ENCODE measurements around the gene SNX10. TPM values are rescaled to one million over a fixed set of nuclear protein-coding genes. Genes with fewer than 3 reads are reported as not detected.

Gene SNX10
- total RNA-seq, 5 donors from 2014 or later (not counting 1 experiment from before 2014, with no cell fraction given) = 5.7 to 8.8 (median 7.8) TPM

GRCh38 chr7:26393818-26394217, 102.2 kb downstream of the SNX10 start:
- H3K36me3 Mint-ChIP-seq = no peaks in the 10 kb centered on the region
- no peaks in the 10 kb centered on the region for H3K9me3 Mint-ChIP-seq
- peaks cover 6 to 7% (median 6%) of the 10 kb centered on the region in 3 donors for H3K4me1 Mint-ChIP-seq
- peaks cover 48 to 51% of the 10 kb centered on the region in 2 donors for H3K27me3 Mint-ChIP-seq
- POLR2A ChIA-PET = no interaction called here
- WGBS (ENCODE audit: insufficient coverage) = no CpG with 5 or more reads among the region's 3 CpGs
- Histone ChIP-seq H3K27ac (ENCODE audit: low read length) (no peak overlapping the region), H3K4me3 (ENCODE audit: control insufficient read depth in 1 of 2, extremely low read depth in 1 of 2, low read length in 1 of 2) (no peak overlapping the region), H3K36me3 (ENCODE audit: control insufficient read depth in 2 of 2, extremely low read depth in 1 of 2, insufficient read depth in 1 of 2, low read length in 1 of 2) (no peaks in the 10 kb centered on the region), H3K9me3 (no peaks in the 10 kb centered on the region), H3K27me3 (replicated peaks in 1 of 2; ENCODE audit: control insufficient read depth in 2 of 2, extremely low read depth in 1 of 2, insufficient read depth in 2 of 2, low read length in 1 of 2) (peaks cover 0 to 28% of the 10 kb centered on the region in 2 experiments), H3K4me1 (ENCODE audit: control insufficient read depth in 1 of 2, extremely low read depth in 1 of 2, insufficient read depth in 2 of 2, low read length in 2 of 2) (peaks cover 0 to 9% of the 10 kb centered on the region in 2 experiments)
- ATAC-seq (replicated peaks in 1 of 4) (no peak), DNase-seq (no peak)
- CTCF ChIA-PET = no interaction called here
- no peak overlapping the region for H3K27ac Mint-ChIP-seq
- no peak overlapping the region for H3K4me3 Mint-ChIP-seq

- ATAC-seq (replicated peaks in 1 of 4) (no peak), DNase-seq (no peak)
- Histone ChIP-seq H3K27me3 (replicated peaks in 1 of 2; ENCODE audit: control insufficient read depth in 2 of 2, extremely low read depth in 1 of 2, insufficient read depth in 2 of 2, low read length in 1 of 2) (peaks cover 0 to 35% of the 10 kb centered on the region in 2 experiments), H3K4me3 (ENCODE audit: control insufficient read depth in 1 of 2, extremely low read depth in 1 of 2, low read length in 1 of 2) (no peak overlapping the region), H3K4me1 (ENCODE audit: control insufficient read depth in 1 of 2, extremely low read depth in 1 of 2, insufficient read depth in 2 of 2, low read length in 2 of 2) (peaks cover 0 to 15% of the 10 kb centered on the region in 2 experiments), H3K36me3 (ENCODE audit: control insufficient read depth in 2 of 2, extremely low read depth in 1 of 2, insufficient read depth in 1 of 2, low read length in 1 of 2) (no peaks in the 10 kb centered on the region), H3K9me3 (no peaks in the 10 kb centered on the region), H3K27ac (ENCODE audit: low read length) (no peak overlapping the region)
- WGBS (ENCODE audit: insufficient coverage) = 100% methylated on average over 1 of the region's 7 CpGs
- H3K36me3 Mint-ChIP-seq = no peaks in the 10 kb centered on the region
- peaks cover 50 to 60% of the 10 kb centered on the region in 2 donors for H3K27me3 Mint-ChIP-seq
- H3K4me1 Mint-ChIP-seq = peaks cover 13 to 15% (median 14%) of the 10 kb centered on the region in 3 donors
- ChIA-PET POLR2A (no interaction called here), CTCF (no interaction called here)
- H3K4me3 Mint-ChIP-seq = peak overlapping the region in 2 of 3 donors; percentile 67 to 81
- H3K27ac Mint-ChIP-seq = no peak overlapping the region
- H3K9me3 Mint-ChIP-seq = no peaks in the 10 kb centered on the region
These were observed 105.7 kb downstream of the SNX10 start for GRCh38 chr7:26397332-26397731.

- Mint-ChIP-seq H3K27me3 (peaks cover 50 to 62% of the 10 kb centered on the region in 2 donors), H3K4me1 (peaks cover 13 to 15% (median 14%) of the 10 kb centered on the region in 3 donors), H3K36me3 (no peaks in the 10 kb centered on the region), H3K27ac (no peak overlapping the region), H3K9me3 (no peaks in the 10 kb centered on the region), H3K4me3 (peak overlapping the region; percentile 67 to 81 (median 67))
- H3K36me3 ChIP-seq (ENCODE audit: control insufficient read depth in 2 of 2, extremely low read depth in 1 of 2, insufficient read depth in 1 of 2, low read length in 1 of 2) = no peaks in the 10 kb centered on the region
- H3K4me1 ChIP-seq (ENCODE audit: control insufficient read depth in 1 of 2, extremely low read depth in 1 of 2, insufficient read depth in 2 of 2, low read length in 2 of 2) = peaks cover 0 to 15% of the 10 kb centered on the region in 2 experiments
- H3K9me3 ChIP-seq = no peaks in the 10 kb centered on the region
- H3K27me3 ChIP-seq (replicated peaks in 1 of 2; ENCODE audit: control insufficient read depth in 2 of 2, extremely low read depth in 1 of 2, insufficient read depth in 2 of 2, low read length in 1 of 2) = peaks cover 0 to 35% of the 10 kb centered on the region in 2 experiments
- ATAC-seq (replicated peaks in 1 of 4) (peak in 3 of 4 experiments; percentile 23 to 44 (median 43)), DNase-seq (peak in 4 of 35 experiments; percentile 1 to 13 (median 4))
- 10% methylated on average over 38 of the region's 38 CpGs for WGBS (ENCODE audit: insufficient coverage)
- CTCF ChIA-PET = interaction anchor here in 1 of 2 donors (0.6 kb wide), 1 partner anchor 300 kb away, joined by 4 read pairs; no protein-coding TSS in a partner anchor
- H3K27ac ChIP-seq (ENCODE audit: low read length) = no peak overlapping the region
- H3K4me3 ChIP-seq (ENCODE audit: control insufficient read depth in 1 of 2, extremely low read depth in 1 of 2, low read length in 1 of 2) = peak overlapping the region; percentile 24 to 80
- POLR2A ChIA-PET = interaction anchor here in 1 of 2 donors (0.5 kb wide), 1 partner anchor 181 kb away, joined by 4 read pairs; no protein-coding TSS in a partner anchor
These were observed 106.2 kb downstream of the SNX10 start for GRCh38 chr7:26397796-26398426.

- DNase-seq (peak in 1 of 35 experiments; percentile 3), ATAC-seq (replicated peaks in 1 of 4) (peak; percentile 58 to 65 (median 62))
- Mint-ChIP-seq H3K4me1 (peaks cover 13 to 15% (median 14%) of the 10 kb centered on the region in 3 donors), H3K27me3 (peaks cover 47 to 59% of the 10 kb centered on the region in 2 donors), H3K4me3 (peak overlapping the region; percentile 67 to 84 (median 81)), H3K9me3 (no peaks in the 10 kb centered on the region), H3K27ac (no peak overlapping the region), H3K36me3 (no peaks in the 10 kb centered on the region)
- 1% methylated on average over 30 of the region's 36 CpGs for WGBS (ENCODE audit: insufficient coverage)
- no peak overlapping the region for H3K27ac ChIP-seq (ENCODE audit: low read length)
- CTCF ChIA-PET = no interaction called here
- POLR2A ChIA-PET = interaction anchor here in 1 of 2 donors (0.5 kb wide), 1 partner anchor 181 kb away, joined by 4 read pairs; no protein-coding TSS in a partner anchor
- H3K4me1 ChIP-seq (ENCODE audit: control insufficient read depth in 1 of 2, extremely low read depth in 1 of 2, insufficient read depth in 2 of 2, low read length in 2 of 2) = peaks cover 0 to 15% of the 10 kb centered on the region in 2 experiments
- no peaks in the 10 kb centered on the region for H3K9me3 ChIP-seq
- H3K4me3 ChIP-seq (ENCODE audit: control insufficient read depth in 1 of 2, extremely low read depth in 1 of 2, low read length in 1 of 2) = peak overlapping the region; percentile 41 to 80
- no peaks in the 10 kb centered on the region for H3K36me3 ChIP-seq (ENCODE audit: control insufficient read depth in 2 of 2, extremely low read depth in 1 of 2, insufficient read depth in 1 of 2, low read length in 1 of 2)
- peaks cover 0 to 35% of the 10 kb centered on the region in 2 experiments for H3K27me3 ChIP-seq (replicated peaks in 1 of 2; ENCODE audit: control insufficient read depth in 2 of 2, extremely low read depth in 1 of 2, insufficient read depth in 2 of 2, low read length in 1 of 2)
These were observed 106.7 kb downstream of the SNX10 start for GRCh38 chr7:26398427-26398755.

GRCh38 chr7:26398756-26399509, 107.3 kb downstream of the SNX10 start:
- Histone ChIP-seq H3K27me3 (replicated peaks in 1 of 2; ENCODE audit: control insufficient read depth in 2 of 2, extremely low read depth in 1 of 2, insufficient read depth in 2 of 2, low read length in 1 of 2) (peaks cover 0 to 31% of the 10 kb centered on the region in 2 experiments), H3K4me3 (ENCODE audit: control insufficient read depth in 1 of 2, extremely low read depth in 1 of 2, low read length in 1 of 2) (peak overlapping the region; percentile 41 to 80), H3K4me1 (ENCODE audit: control insufficient read depth in 1 of 2, extremely low read depth in 1 of 2, insufficient read depth in 2 of 2, low read length in 2 of 2) (peaks cover 0 to 15% of the 10 kb centered on the region in 2 experiments), H3K9me3 (no peaks in the 10 kb centered on the region), H3K27ac (ENCODE audit: low read length) (no peak overlapping the region), H3K36me3 (ENCODE audit: control insufficient read depth in 2 of 2, extremely low read depth in 1 of 2, insufficient read depth in 1 of 2, low read length in 1 of 2) (no peaks in the 10 kb centered on the region)
- H3K4me1 Mint-ChIP-seq = peaks cover 13 to 15% (median 14%) of the 10 kb centered on the region in 3 donors
- no peaks in the 10 kb centered on the region for H3K36me3 Mint-ChIP-seq
- 8% methylated on average over 19 of the region's 52 CpGs for WGBS (ENCODE audit: insufficient coverage)
- DNase-seq (peak in 7 of 35 experiments; percentile 0 to 47 (median 10)), ATAC-seq (replicated peaks in 1 of 4) (peak; percentile 46 to 67 (median 50))
- H3K27me3 Mint-ChIP-seq = peaks cover 42 to 53% of the 10 kb centered on the region in 2 donors
- H3K9me3 Mint-ChIP-seq = no peaks in the 10 kb centered on the region
- ChIA-PET POLR2A (no interaction called here), CTCF (no interaction called here)
- peak overlapping the region; percentile 81 to 86 (median 84) for H3K4me3 Mint-ChIP-seq
- no peak overlapping the region for H3K27ac Mint-ChIP-seq

- Histone ChIP-seq H3K36me3 (ENCODE audit: control insufficient read depth in 2 of 2, extremely low read depth in 1 of 2, insufficient read depth in 1 of 2, low read length in 1 of 2) (no peaks in the 10 kb centered on the region), H3K4me1 (ENCODE audit: control insufficient read depth in 1 of 2, extremely low read depth in 1 of 2, insufficient read depth in 2 of 2, low read length in 2 of 2) (peaks cover 0 to 15% of the 10 kb centered on the region in 2 experiments), H3K27ac (ENCODE audit: low read length) (no peak overlapping the region), H3K9me3 (no peaks in the 10 kb centered on the region), H3K27me3 (replicated peaks in 1 of 2; ENCODE audit: control insufficient read depth in 2 of 2, extremely low read depth in 1 of 2, insufficient read depth in 2 of 2, low read length in 1 of 2) (peaks cover 0 to 31% of the 10 kb centered on the region in 2 experiments), H3K4me3 (ENCODE audit: control insufficient read depth in 1 of 2, extremely low read depth in 1 of 2, low read length in 1 of 2) (no peak overlapping the region)
- no peak for DNase-seq
- WGBS (ENCODE audit: insufficient coverage) = 100% methylated on average over 1 of the region's 1 CpG
- POLR2A ChIA-PET = no interaction called here
- no peaks in the 10 kb centered on the region for H3K36me3 Mint-ChIP-seq
- H3K9me3 Mint-ChIP-seq = no peaks in the 10 kb centered on the region
- ATAC-seq (replicated peaks in 1 of 4) = no peak
- CTCF ChIA-PET = no interaction called here
- peak overlapping the region; percentile 58 to 84 (median 81) for H3K4me3 Mint-ChIP-seq
- H3K27me3 Mint-ChIP-seq = peaks cover 45 to 51% of the 10 kb centered on the region in 2 donors
- H3K4me1 Mint-ChIP-seq = peaks cover 13 to 15% (median 14%) of the 10 kb centered on the region in 3 donors
- H3K27ac Mint-ChIP-seq = no peak overlapping the region
These were observed 108.1 kb downstream of the SNX10 start for GRCh38 chr7:26399736-26400135.
